Endothelial cell (in vitro differentiated cells): ENCODE data around the gene NOP53. TPM values are rescaled to one million over a fixed set of nuclear protein-coding genes. Genes with fewer than 3 reads are reported as not detected.

Experiments
- DNase-seq: peaks from one replicate; pipeline ENCODE4 v3.0.0; 2021; ENCODE audit warnings: low spot score
- H3K27ac Mint-ChIP-seq: one replicate; pipeline ENCODE4 v1.8.0; 2021; ENCODE audit warnings: mixed read lengths, inconsistent platforms; ENCODE audit not compliant: unreplicated experiment
- H3K27me3 Mint-ChIP-seq: one replicate; pipeline ENCODE4 v1.8.0; 2021; ENCODE audit warnings: mild to moderate bottlenecking, moderate library complexity, mixed read lengths, inconsistent platforms; ENCODE audit not compliant: unreplicated experiment
- H3K36me3 Mint-ChIP-seq: one replicate; pipeline ENCODE4 v1.8.0; 2021; ENCODE audit warnings: mild to moderate bottlenecking, low read depth, mixed read lengths, inconsistent platforms; ENCODE audit not compliant: unreplicated experiment
- H3K4me1 Mint-ChIP-seq: one replicate; pipeline ENCODE4 v1.8.0; 2021; ENCODE audit warnings: mild to moderate bottlenecking, mixed read lengths, inconsistent platforms; ENCODE audit not compliant: unreplicated experiment
- H3K4me3 Mint-ChIP-seq: one replicate; pipeline ENCODE4 v1.8.0; 2021; ENCODE audit warnings: mild to moderate bottlenecking, mixed read lengths, inconsistent platforms; ENCODE audit not compliant: unreplicated experiment
- H3K9me3 Mint-ChIP-seq: one replicate; pipeline ENCODE4 v1.8.0; 2021; ENCODE audit warnings: mixed read lengths, inconsistent platforms; ENCODE audit not compliant: unreplicated experiment
- total RNA-seq: library from RNA; stranded (reverse); fragmentation: NEBNext Ultra II Directional; extraction: Animal tissue kit (Norgen Biotek cat#: 25700); gene quantifications from one replicate; pipeline ENCODE4 v1.2.1, GENCODE V29; 2021; ENCODE audit not compliant: unreplicated experiment
- TF ChIP-seq, protein P1 (sequence below): fragments of 200-600 bp; sonication (generic); IDR thresholded peaks from one replicate; pipeline ENCODE4 v1.5.0; 2021; ENCODE audit warnings: antibody characterized with exemption; ENCODE audit not compliant: unreplicated experiment

Gene NOP53
- total RNA-seq, 1 donor from 2014 or later = 324 TPM

DNA sequence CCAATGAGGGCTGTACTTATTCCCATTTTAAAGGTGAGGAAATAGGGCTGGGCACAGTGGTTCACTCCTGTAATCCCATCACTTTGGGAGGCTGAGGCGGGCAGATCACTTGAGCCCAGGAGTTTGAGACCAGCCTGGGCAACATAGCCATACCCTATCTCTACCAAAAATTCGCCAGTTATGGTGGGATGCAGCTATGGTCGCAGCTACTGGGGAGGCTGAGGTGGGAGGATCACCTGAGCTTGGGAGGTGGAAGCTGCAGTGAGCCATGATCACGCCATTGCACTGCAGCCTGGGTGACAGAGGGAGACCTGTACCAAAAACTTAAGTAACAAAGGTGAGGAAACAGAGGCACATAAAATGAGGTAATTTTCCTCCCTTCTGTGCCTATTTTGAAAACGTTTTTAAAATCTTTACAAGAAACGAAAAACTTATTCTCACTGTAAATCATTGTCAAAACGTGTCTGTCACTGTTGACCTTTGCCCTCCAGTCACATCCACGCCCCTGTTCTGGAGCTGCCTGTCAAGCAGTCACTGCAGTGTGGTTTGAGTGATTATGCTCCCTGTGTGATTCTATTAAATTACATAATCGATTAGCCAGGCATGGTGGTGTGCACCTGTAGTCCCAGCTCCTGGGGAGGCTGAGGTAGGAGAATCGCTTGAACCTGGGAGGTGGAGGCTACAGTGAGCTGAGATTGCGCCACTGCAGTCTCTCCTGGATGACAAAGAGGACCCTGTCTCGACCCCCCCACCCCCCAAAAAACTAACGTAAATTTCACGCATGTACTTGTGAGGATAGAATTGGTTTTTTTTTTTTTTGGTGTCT lies 12.5 kb downstream of the NOP53 start:
- no peaks in the 10 kb centered on the region for H3K4me1 Mint-ChIP-seq

DNA sequence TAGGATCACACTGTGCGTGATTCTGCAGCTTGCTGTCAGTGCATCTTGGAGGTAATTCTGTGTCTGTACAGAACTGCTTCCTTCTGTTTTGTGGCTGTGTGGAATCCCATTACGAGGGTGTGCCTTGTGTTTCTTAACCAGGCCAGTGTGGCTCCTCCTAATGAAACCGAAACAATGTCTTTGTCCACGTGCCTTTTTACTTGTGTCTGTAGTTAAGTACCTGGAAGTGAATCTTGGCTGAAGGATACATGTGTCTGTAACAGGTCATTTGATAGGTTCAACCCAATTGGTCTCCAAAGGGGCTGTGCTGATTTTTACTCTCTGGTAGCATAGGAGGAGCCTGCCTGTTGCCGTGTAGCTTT lies 13.1 kb downstream of the NOP53 start:
- no peak for DNase-seq
- TF ChIP-seq, protein P1, sequence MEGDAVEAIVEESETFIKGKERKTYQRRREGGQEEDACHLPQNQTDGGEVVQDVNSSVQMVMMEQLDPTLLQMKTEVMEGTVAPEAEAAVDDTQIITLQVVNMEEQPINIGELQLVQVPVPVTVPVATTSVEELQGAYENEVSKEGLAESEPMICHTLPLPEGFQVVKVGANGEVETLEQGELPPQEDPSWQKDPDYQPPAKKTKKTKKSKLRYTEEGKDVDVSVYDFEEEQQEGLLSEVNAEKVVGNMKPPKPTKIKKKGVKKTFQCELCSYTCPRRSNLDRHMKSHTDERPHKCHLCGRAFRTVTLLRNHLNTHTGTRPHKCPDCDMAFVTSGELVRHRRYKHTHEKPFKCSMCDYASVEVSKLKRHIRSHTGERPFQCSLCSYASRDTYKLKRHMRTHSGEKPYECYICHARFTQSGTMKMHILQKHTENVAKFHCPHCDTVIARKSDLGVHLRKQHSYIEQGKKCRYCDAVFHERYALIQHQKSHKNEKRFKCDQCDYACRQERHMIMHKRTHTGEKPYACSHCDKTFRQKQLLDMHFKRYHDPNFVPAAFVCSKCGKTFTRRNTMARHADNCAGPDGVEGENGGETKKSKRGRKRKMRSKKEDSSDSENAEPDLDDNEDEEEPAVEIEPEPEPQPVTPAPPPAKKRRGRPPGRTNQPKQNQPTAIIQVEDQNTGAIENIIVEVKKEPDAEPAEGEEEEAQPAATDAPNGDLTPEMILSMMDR = no peak
- Mint-ChIP-seq H3K4me3 (no peak overlapping the region), H3K4me1 (no peaks in the 10 kb centered on the region), H3K27ac (no peak overlapping the region), H3K36me3 (peaks cover 35% of the 10 kb centered on the region), H3K9me3 (no peaks in the 10 kb centered on the region), H3K27me3 (peaks cover 14% of the 10 kb centered on the region)

More for the DNA sequence above, 12.5 kb downstream of the NOP53 start:
- peak overlapping the region; percentile 42 for H3K4me3 Mint-ChIP-seq
- no peaks in the 10 kb centered on the region for H3K9me3 Mint-ChIP-seq
- H3K36me3 Mint-ChIP-seq = peaks cover 38% of the 10 kb centered on the region
- DNase-seq = no peak
- H3K27me3 Mint-ChIP-seq = peaks cover 15% of the 10 kb centered on the region
- TF ChIP-seq, protein P1 = no peak
- H3K27ac Mint-ChIP-seq = no peak overlapping the region

DNA sequence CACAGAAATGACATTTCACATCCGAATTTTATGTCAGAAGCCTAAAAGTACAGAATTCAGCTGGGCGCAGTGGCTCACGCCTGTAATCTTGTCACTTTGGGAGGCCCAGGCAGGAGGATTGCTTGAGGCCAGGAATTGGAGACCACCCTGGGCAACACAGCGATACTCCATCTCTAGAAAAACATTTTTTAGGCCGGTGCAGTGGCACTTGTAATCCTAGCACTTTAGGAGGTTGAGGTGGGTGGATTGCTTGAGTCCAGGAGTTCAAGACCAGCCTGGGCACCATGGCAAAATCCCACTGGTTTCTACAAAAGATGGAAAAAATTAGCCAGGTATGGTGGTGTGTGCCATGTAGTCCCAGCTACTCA lies 15.3 kb downstream of the NOP53 start:
- H3K9me3 Mint-ChIP-seq = no peaks in the 10 kb centered on the region
- no peak overlapping the region for H3K4me3 Mint-ChIP-seq
- TF ChIP-seq, protein P1 = no peak
- peaks cover 11% of the 10 kb centered on the region for H3K27me3 Mint-ChIP-seq
- DNase-seq = no peak
- peaks cover 27% of the 10 kb centered on the region for H3K36me3 Mint-ChIP-seq
- no peaks in the 10 kb centered on the region for H3K4me1 Mint-ChIP-seq
- no peak overlapping the region for H3K27ac Mint-ChIP-seq

DNA sequence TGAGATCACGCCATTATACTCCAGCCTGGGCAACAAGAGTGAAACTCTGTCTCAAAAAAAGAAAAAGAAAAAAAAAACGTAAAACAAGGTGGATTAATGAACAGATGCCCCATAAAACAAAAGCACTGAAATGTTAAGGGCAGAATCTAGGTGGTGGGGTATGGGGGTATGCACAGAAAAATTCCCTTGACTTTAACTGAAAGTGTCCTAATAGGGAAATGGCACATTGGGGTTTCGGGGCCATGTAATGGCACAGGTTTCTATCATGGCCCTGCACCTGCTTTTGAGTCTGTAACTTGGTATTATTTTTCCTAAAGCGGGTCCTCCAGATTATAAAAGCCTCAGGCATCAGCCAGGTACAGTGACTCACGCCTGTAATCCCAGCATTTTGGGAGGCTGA lies 16.2 kb downstream of the NOP53 start:
- Mint-ChIP-seq H3K4me1 (peaks cover 2% of the 10 kb centered on the region), H3K36me3 (peaks cover 27% of the 10 kb centered on the region), H3K4me3 (no peak overlapping the region), H3K9me3 (no peaks in the 10 kb centered on the region), H3K27ac (no peak overlapping the region), H3K27me3 (peaks cover 11% of the 10 kb centered on the region)
- DNase-seq = no peak
- TF ChIP-seq, protein P1 = no peak

DNA sequence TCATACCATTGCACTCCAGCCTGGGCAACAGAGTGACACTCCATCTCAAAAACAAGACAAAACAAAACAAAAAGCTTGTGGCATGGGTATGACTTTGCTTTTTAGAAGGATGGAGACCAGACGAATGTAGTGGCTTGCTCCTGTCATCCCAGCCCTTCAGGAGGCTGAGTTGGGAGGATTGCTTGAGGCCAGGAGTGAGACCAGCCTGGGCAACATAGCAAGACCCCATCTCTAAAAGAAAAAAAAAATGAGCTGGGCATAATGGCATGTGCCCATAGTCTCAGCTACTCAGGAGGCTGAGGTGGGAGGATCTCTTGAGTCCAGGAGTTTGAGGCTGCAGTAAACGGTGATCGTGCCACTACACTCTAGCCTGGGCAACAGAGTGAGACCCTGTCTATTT lies 16.8 kb downstream of the NOP53 start:
- Mint-ChIP-seq H3K4me1 (peaks cover 2% of the 10 kb centered on the region), H3K36me3 (peaks cover 21% of the 10 kb centered on the region), H3K4me3 (no peak overlapping the region), H3K27ac (no peak overlapping the region), H3K9me3 (no peaks in the 10 kb centered on the region), H3K27me3 (peaks cover 11% of the 10 kb centered on the region)
- TF ChIP-seq, protein P1 = no peak
- no peak for DNase-seq
